ENCODE measurements around the gene AOX1.
"Not testable (repeated sequence)": the region's sequence is repeated elsewhere in the genome, so short reads cannot be mapped to it uniquely, and the experiment has no call there.

- not testable (repeated sequence) for TF ChIP-seq CTCF (IDR thresholded peaks at IDR 0.05); ZFX (IDR thresholded peaks at IDR 0.05; ENCODE audit: borderline replicate concordance)
Measured at GRCh38 chr2:200648518-200649281, 62.9 kb downstream of the AOX1 start.
